Measurements from ENCODE around the gene C16orf54. TPM values are rescaled to one million over a fixed set of nuclear protein-coding genes. Genes with fewer than 3 reads are reported as not detected.
"Not testable (repeated sequence)": the region's sequence is repeated elsewhere in the genome, so short reads cannot be mapped to it uniquely, and the experiment has no call there.

The C16orf54 gene
- polyA plus RNA-seq, 1 experiment = not detected

- H3K27me3 ChIP-seq (ENCODE audit: control insufficient read depth, insufficient read depth, low read length) = no peaks in the 10 kb centered on the region
- no peaks in the 10 kb centered on the region for H3K36me3 ChIP-seq (ENCODE audit: control insufficient read depth, insufficient read depth, low read length)
- CTCF ChIA-PET = interaction anchor here (0.9 to 2.9 kb wide), 8 partner anchors 11 to 333 kb away, joined by 4 to 32 read pairs (median 8); partner anchors contain the start of genes KIF22 and TLCD3B
- POLR2A ChIA-PET = no interaction called here
- TF ChIP-seq CTCF (IDR thresholded peaks at IDR 0.05; ENCODE audit: insufficient read depth, low read depth, low read length) = no peak
- H3K4me3 ChIP-seq (ENCODE audit: low read depth, low read length) = no peak overlapping the region
- DNase-seq (ENCODE audit: low read depth) = no peak
These were observed 47.1 kb downstream of the C16orf54 start for GRCh38 chr16:29698484-29699323.

GRCh38 chr16:29698042-29698441 lies 47.7 kb downstream of the C16orf54 start:
- POLR2A ChIA-PET = no interaction called here
- no peak for TF ChIP-seq CTCF (IDR thresholded peaks at IDR 0.05; ENCODE audit: insufficient read depth, low read depth, low read length)
- H3K27me3 ChIP-seq (ENCODE audit: control insufficient read depth, insufficient read depth, low read length) = no peaks in the 10 kb centered on the region
- no peak overlapping the region for H3K4me3 ChIP-seq (ENCODE audit: low read depth, low read length)
- no peaks in the 10 kb centered on the region for H3K36me3 ChIP-seq (ENCODE audit: control insufficient read depth, insufficient read depth, low read length)
- CTCF ChIA-PET = interaction anchor here (2.2 kb wide), 1 partner anchor 30 kb away, joined by 16 read pairs; no protein-coding TSS in a partner anchor
- DNase-seq (ENCODE audit: low read depth) = no peak

GRCh38 chr16:29697391-29697790 lies 48.4 kb downstream of the C16orf54 start:
- ChIA-PET CTCF (interaction anchor here (0.9 to 1.4 kb wide), 3 partner anchors 31 to 335 kb away, joined by 3 to 6 read pairs (median 3); no protein-coding TSS in a partner anchor), POLR2A (no interaction called here)
- Histone ChIP-seq H3K4me3 (ENCODE audit: low read depth, low read length) (no peak overlapping the region), H3K27me3 (ENCODE audit: control insufficient read depth, insufficient read depth, low read length) (no peaks in the 10 kb centered on the region), H3K36me3 (ENCODE audit: control insufficient read depth, insufficient read depth, low read length) (no peaks in the 10 kb centered on the region)
- DNase-seq (ENCODE audit: low read depth) = no peak
- TF ChIP-seq CTCF (IDR thresholded peaks at IDR 0.05; ENCODE audit: insufficient read depth, low read depth, low read length) = no peak

GRCh38 chr16:29696881-29697331 lies 48.9 kb downstream of the C16orf54 start:
- Histone ChIP-seq H3K4me3 (ENCODE audit: low read depth, low read length) (no peak overlapping the region), H3K27me3 (ENCODE audit: control insufficient read depth, insufficient read depth, low read length) (no peaks in the 10 kb centered on the region), H3K36me3 (ENCODE audit: control insufficient read depth, insufficient read depth, low read length) (no peaks in the 10 kb centered on the region)
- ChIA-PET POLR2A (no interaction called here), CTCF (interaction anchor here (0.9 to 1.4 kb wide), 3 partner anchors 30 to 336 kb away, joined by 3 to 6 read pairs (median 3); no protein-coding TSS in a partner anchor)
- no peak for DNase-seq (ENCODE audit: low read depth)
- TF ChIP-seq CTCF (IDR thresholded peaks at IDR 0.05; ENCODE audit: insufficient read depth, low read depth, low read length) = no peak

- H3K36me3 ChIP-seq (ENCODE audit: control insufficient read depth, insufficient read depth, low read length); H3K4me3 ChIP-seq (ENCODE audit: low read depth, low read length); POLR2A ChIA-PET; H3K27me3 ChIP-seq (ENCODE audit: control insufficient read depth, insufficient read depth, low read length); DNase-seq (ENCODE audit: low read depth): not testable (repeated sequence)
- CTCF ChIA-PET = interaction anchor here (0.8 kb wide), 1 partner anchor 19 kb away, joined by 3 read pairs; no protein-coding TSS in a partner anchor
These were observed 50.1 kb downstream of the C16orf54 start for GRCh38 chr16:29695675-29696074.

Measured in BJ (cell line).